ENCODE results near the gene EEIG2.

GRCh38 chr1:108590441-108590840 is 30.5 kb downstream of the EEIG2 start:
- TF ChIP-seq EZH2 (IDR thresholded peaks at IDR 0.05; ENCODE audit: borderline replicate concordance, low read depth, low read length, severe bottlenecking) (no peak), POLR2AphosphoS5 (IDR thresholded peaks at IDR 0.05; ENCODE audit: insufficient read depth, low read depth, low read length) (no peak)

Measured in endothelial cell of umbilical vein (primary cell).